Endodermal cell (in vitro differentiated cells): ENCODE results near the gene AKR7A2. TPM values are rescaled to one million over a fixed set of nuclear protein-coding genes. Genes with fewer than 3 reads are reported as not detected.

ENCODE experiments used
- DNase-seq: peaks from one replicate; pipeline ENCODE4 v3.0.0-alpha.2; 2017
- H3K27ac ChIP-seq: 2 replicates; pipeline ENCODE4 v1.5.1; 2013; ENCODE audit warnings: mild to moderate bottlenecking, low read depth, low read length, moderate library complexity
- H3K27me3 ChIP-seq: 2 replicates; pipeline ENCODE4 v1.6.1; 2013; ENCODE audit warnings: mild to moderate bottlenecking, low read length, moderate library complexity; ENCODE audit not compliant: insufficient read depth, control insufficient read depth, poor library complexity, severe bottlenecking
- H3K36me3 ChIP-seq: 2 replicates; pipeline ENCODE4 v1.7.0; 2013; ENCODE audit warnings: mild to moderate bottlenecking, low read length, moderate library complexity; ENCODE audit not compliant: control insufficient read depth, insufficient read depth
- H3K4me1 ChIP-seq: one replicate; pipeline ENCODE4 v1.7.0; 2013; ENCODE audit warnings: low read length; ENCODE audit not compliant: control insufficient read depth, insufficient read depth
- H3K4me3 ChIP-seq: 2 replicates; pipeline ENCODE4 v1.5.1; 2013; ENCODE audit warnings: mild to moderate bottlenecking, low read length, moderate library complexity
- H3K9ac ChIP-seq: 2 replicates; pipeline ENCODE4 v1.6.1; 2013; ENCODE audit warnings: mild to moderate bottlenecking, low read length, moderate library complexity; ENCODE audit not compliant: poor library complexity, severe bottlenecking; ENCODE audit errors: extremely low read depth
- H3K9me3 ChIP-seq: 2 replicates; pipeline ENCODE4 v1.6.1; 2013; ENCODE audit warnings: mild to moderate bottlenecking, low read length, moderate library complexity; ENCODE audit not compliant: control insufficient read depth
- H3K27ac Mint-ChIP-seq: 2 replicates; pipeline ENCODE4 v1.8.0; 2020; ENCODE audit warnings: mixed read lengths
- H3K27me3 Mint-ChIP-seq: 2 replicates; pipeline ENCODE4 v1.8.0; 2021; ENCODE audit warnings: mild to moderate bottlenecking, mixed read lengths; ENCODE audit not compliant: insufficient read depth
- H3K36me3 Mint-ChIP-seq: 2 replicates; pipeline ENCODE4 v1.8.0; 2020; ENCODE audit warnings: low read depth, mixed read lengths
- H3K4me1 Mint-ChIP-seq: 2 replicates; pipeline ENCODE4 v1.8.0; 2020; ENCODE audit warnings: mixed read lengths
- H3K4me3 Mint-ChIP-seq: 2 replicates; pipeline ENCODE4 v1.8.0; 2020; ENCODE audit warnings: mild to moderate bottlenecking, moderate library complexity, mixed read lengths
- H3K9me3 Mint-ChIP-seq: 2 replicates; pipeline ENCODE4 v1.8.0; 2020; ENCODE audit warnings: mild to moderate bottlenecking, mixed read lengths
- CTCF ChIP-seq: fragments of 200-600 bp; sonication (generic); conservative IDR thresholded peaks from 2 replicates; pipeline ENCODE4 v1.5.0; 2021; ENCODE audit warnings: antibody characterized with exemption, mild to moderate bottlenecking
- WGBS, 2 experiments: methylation state at CpG; one replicate each; pipeline versions ENCODE4 v1.1.5 to v1.1.7; 2013; ENCODE audit warnings: missing lambda C conversion rate in 2 of 2, mixed read lengths in 1 of 2; ENCODE audit not compliant: insufficient coverage in 1 of 2, insufficient read length in 1 of 2; 5-methylcytosine and 5-hydroxymethylcytosine counted together
- total RNA-seq, 2 donors: library from RNA; stranded (reverse); fragmentation: NEBNext Ultra II Directional in 1 of 2; extraction: Animal tissue kit (Norgen Biotek cat#: 25700) in 1 of 2; gene quantifications; 2 replicates in 1 of 2; 3 replicates in 1 of 2; pipeline ENCODE4 v1.2.1, GENCODE V29; 2021

AKR7A2 gene
- total RNA-seq, 2 donors from 2014 or later: 47.8 to 66.1 TPM

GRCh38 chr1:19321071-19321470 lies 9.1 kb upstream of the AKR7A2 start:
- no peak for TF ChIP-seq CTCF
- 92 to 100% methylated on average over 2 to 3 of the region's 3 CpGs for WGBS, 2 experiments
- no peak for DNase-seq

GRCh38 chr1:19319196-19319595 lies 7.3 kb upstream of the AKR7A2 start:
- Mint-ChIP-seq H3K9me3 (no peaks in the 10 kb centered on the region), H3K4me3 (no peak overlapping the region), H3K4me1 (no peaks in the 10 kb centered on the region), H3K27ac (no peak overlapping the region), H3K36me3 (peaks cover 38% of the 10 kb centered on the region), H3K27me3 (no peaks in the 10 kb centered on the region)
- H3K27me3 ChIP-seq: no peaks in the 10 kb centered on the region
- H3K36me3 ChIP-seq: peaks cover 17% of the 10 kb centered on the region
- H3K4me3 ChIP-seq: no peak overlapping the region
- no peaks in the 10 kb centered on the region for H3K4me1 ChIP-seq
- H3K27ac ChIP-seq: no peak overlapping the region
- DNase-seq: no peak
- H3K9me3 ChIP-seq: no peaks in the 10 kb centered on the region
- no peak overlapping the region for H3K9ac ChIP-seq
- 94 to 98% methylated on average over 3 of the region's 3 CpGs for WGBS, 2 experiments
- no peak for TF ChIP-seq CTCF

More at GRCh38 chr1:19321071-19321470, 9.1 kb upstream of the AKR7A2 start:
- H3K9ac ChIP-seq: no peak overlapping the region
- H3K9me3 Mint-ChIP-seq: no peaks in the 10 kb centered on the region
- H3K4me1 ChIP-seq: no peaks in the 10 kb centered on the region
- H3K4me1 Mint-ChIP-seq: no peaks in the 10 kb centered on the region
- no peaks in the 10 kb centered on the region for H3K27me3 Mint-ChIP-seq
- H3K9me3 ChIP-seq: no peaks in the 10 kb centered on the region
- H3K4me3 ChIP-seq: no peak overlapping the region
- no peaks in the 10 kb centered on the region for H3K27me3 ChIP-seq
- H3K36me3 Mint-ChIP-seq: peaks cover 38% of the 10 kb centered on the region
- H3K4me3 Mint-ChIP-seq: no peak overlapping the region
- peaks cover 26% of the 10 kb centered on the region for H3K36me3 ChIP-seq
- no peak overlapping the region for H3K27ac Mint-ChIP-seq
- no peak overlapping the region for H3K27ac ChIP-seq

- no peak overlapping the region for H3K27ac Mint-ChIP-seq
- peak; percentile 54 for TF ChIP-seq CTCF
- H3K4me3 Mint-ChIP-seq: no peak overlapping the region
- H3K27me3 Mint-ChIP-seq: no peaks in the 10 kb centered on the region
- 90 to 92% methylated on average over 3 to 13 of the region's 13 CpGs for WGBS, 2 experiments
- peaks cover 29% of the 10 kb centered on the region for H3K36me3 Mint-ChIP-seq
- Histone ChIP-seq H3K27ac (no peak overlapping the region), H3K27me3 (no peaks in the 10 kb centered on the region), H3K36me3 (peaks cover 10% of the 10 kb centered on the region), H3K4me1 (no peaks in the 10 kb centered on the region), H3K4me3 (no peak overlapping the region), H3K9me3 (no peaks in the 10 kb centered on the region), H3K9ac (no peak overlapping the region)
- peaks cover 9% of the 10 kb centered on the region for H3K4me1 Mint-ChIP-seq
- no peaks in the 10 kb centered on the region for H3K9me3 Mint-ChIP-seq
- peak; percentile 85 for DNase-seq
Observed at GRCh38 chr1:19317126-19317910, 5.4 kb upstream of the AKR7A2 start.
